Measurements from ENCODE around the gene INTS2. TPM values are rescaled to one million over a fixed set of nuclear protein-coding genes. Genes with fewer than 3 reads are reported as not detected.

Gene INTS2
- polyA plus RNA-seq, 1 of the 3 experiments (the other 2 are of a cell fraction): 6.7 TPM

- no peak for DNase-seq
- no peaks in the 10 kb centered on the region for H4K20me1 ChIP-seq (ENCODE audit: insufficient read depth)
- POLR2A ChIA-PET: no interaction called here
Measured at GRCh38 chr17:61849674-61850073, 78.1 kb downstream of the INTS2 start.

More at GRCh38 chr17:61849674-61850073, 78.1 kb downstream of the INTS2 start:
- Histone ChIP-seq H2AFZ (ENCODE audit: low read depth) (no peak overlapping the region), H3K4me2 (no peak overlapping the region), H3F3A (replicated peaks; ENCODE audit: insufficient read depth) (no peaks in the 10 kb centered on the region), H3K79me2 (ENCODE audit: insufficient read depth) (peaks cover 49% of the 10 kb centered on the region; the same call in 1 of the 2 replicates), H3K27me3 (ENCODE audit: insufficient read depth) (no peaks in the 10 kb centered on the region), H3K9ac (no peak overlapping the region), H3K4me1 (ENCODE audit: control insufficient read depth in 1 of 2, insufficient read depth in 2 of 2, low read depth in 1 of 2, low read length in 1 of 2) (no peaks in the 10 kb centered on the region), H3K27ac (ENCODE audit: low read depth in 2 of 2, low read length in 1 of 2) (no peak overlapping the region), H3K36me3 (replicated peaks in 1 of 2; ENCODE audit: control insufficient read depth in 1 of 2, insufficient read depth in 2 of 2, low read length in 1 of 2) (peaks cover 25 to 47% of the 10 kb centered on the region in 2 experiments), H3K9me2 (no peaks in the 10 kb centered on the region), H3K9me3 (no peaks in the 10 kb centered on the region), H3K4me3 (ENCODE audit: low read depth in 2 of 2, low read length in 1 of 2) (no peak overlapping the region)
- CTCF ChIA-PET: interaction anchor here (0.9 to 1.1 kb wide), 3 partner anchors 13 to 273 kb away, joined by 3 to 4 read pairs (median 4); no protein-coding TSS in a partner anchor
- TF ChIP-seq FOXJ3 (CRISPR knock-in tag; IDR thresholded peaks at IDR 0.05) (no peak), MEF2A (IDR thresholded peaks at IDR 0.05; ENCODE audit: borderline replicate concordance, low read depth) (no peak), RXRA (IDR thresholded peaks at IDR 0.05; ENCODE audit: borderline replicate concordance, low read depth) (no peak), RAD21 (IDR thresholded peaks at IDR 0.05; ENCODE audit: low read length) (no peak), TAF1 (IDR thresholded peaks at IDR 0.05; ENCODE audit: borderline replicate concordance, low read depth, low read length) (no peak), EZH2phosphoT487 (IDR thresholded peaks at IDR 0.05; ENCODE audit: borderline replicate concordance, low read depth) (no peak), TEAD4 (IDR thresholded peaks at IDR 0.05; ENCODE audit: borderline replicate concordance, insufficient read depth) (no peak), POLR2AphosphoS5 (IDR thresholded peaks at IDR 0.05; ENCODE audit: low read depth, low read length) (no peak), SIN3A (IDR thresholded peaks at IDR 0.05; ENCODE audit: borderline replicate concordance, low read depth, low read length) (no peak), MXI1 (IDR thresholded peaks at IDR 0.05; ENCODE audit: low read depth, low read length) (no peak), ELF1 (IDR thresholded peaks at IDR 0.05) (no peak), JUND (IDR thresholded peaks at IDR 0.05) (no peak), RCOR1 (IDR thresholded peaks at IDR 0.05; ENCODE audit: low read length) (no peak), FOXM1 (IDR thresholded peaks at IDR 0.05; ENCODE audit: low read depth) (no peak), YY1 (IDR thresholded peaks at IDR 0.05; ENCODE audit: low read depth) (no peak), GABPA (IDR thresholded peaks at IDR 0.05; ENCODE audit: low read depth) (no peak)
- TF ChIP-seq, protein P1, sequence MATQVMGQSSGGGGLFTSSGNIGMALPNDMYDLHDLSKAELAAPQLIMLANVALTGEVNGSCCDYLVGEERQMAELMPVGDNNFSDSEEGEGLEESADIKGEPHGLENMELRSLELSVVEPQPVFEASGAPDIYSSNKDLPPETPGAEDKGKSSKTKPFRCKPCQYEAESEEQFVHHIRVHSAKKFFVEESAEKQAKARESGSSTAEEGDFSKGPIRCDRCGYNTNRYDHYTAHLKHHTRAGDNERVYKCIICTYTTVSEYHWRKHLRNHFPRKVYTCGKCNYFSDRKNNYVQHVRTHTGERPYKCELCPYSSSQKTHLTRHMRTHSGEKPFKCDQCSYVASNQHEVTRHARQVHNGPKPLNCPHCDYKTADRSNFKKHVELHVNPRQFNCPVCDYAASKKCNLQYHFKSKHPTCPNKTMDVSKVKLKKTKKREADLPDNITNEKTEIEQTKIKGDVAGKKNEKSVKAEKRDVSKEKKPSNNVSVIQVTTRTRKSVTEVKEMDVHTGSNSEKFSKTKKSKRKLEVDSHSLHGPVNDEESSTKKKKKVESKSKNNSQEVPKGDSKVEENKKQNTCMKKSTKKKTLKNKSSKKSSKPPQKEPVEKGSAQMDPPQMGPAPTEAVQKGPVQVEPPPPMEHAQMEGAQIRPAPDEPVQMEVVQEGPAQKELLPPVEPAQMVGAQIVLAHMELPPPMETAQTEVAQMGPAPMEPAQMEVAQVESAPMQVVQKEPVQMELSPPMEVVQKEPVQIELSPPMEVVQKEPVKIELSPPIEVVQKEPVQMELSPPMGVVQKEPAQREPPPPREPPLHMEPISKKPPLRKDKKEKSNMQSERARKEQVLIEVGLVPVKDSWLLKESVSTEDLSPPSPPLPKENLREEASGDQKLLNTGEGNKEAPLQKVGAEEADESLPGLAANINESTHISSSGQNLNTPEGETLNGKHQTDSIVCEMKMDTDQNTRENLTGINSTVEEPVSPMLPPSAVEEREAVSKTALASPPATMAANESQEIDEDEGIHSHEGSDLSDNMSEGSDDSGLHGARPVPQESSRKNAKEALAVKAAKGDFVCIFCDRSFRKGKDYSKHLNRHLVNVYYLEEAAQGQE (IDR thresholded peaks at IDR 0.05; ENCODE audit: low read depth, low read length): no peak
- TF ChIP-seq, protein P2, sequence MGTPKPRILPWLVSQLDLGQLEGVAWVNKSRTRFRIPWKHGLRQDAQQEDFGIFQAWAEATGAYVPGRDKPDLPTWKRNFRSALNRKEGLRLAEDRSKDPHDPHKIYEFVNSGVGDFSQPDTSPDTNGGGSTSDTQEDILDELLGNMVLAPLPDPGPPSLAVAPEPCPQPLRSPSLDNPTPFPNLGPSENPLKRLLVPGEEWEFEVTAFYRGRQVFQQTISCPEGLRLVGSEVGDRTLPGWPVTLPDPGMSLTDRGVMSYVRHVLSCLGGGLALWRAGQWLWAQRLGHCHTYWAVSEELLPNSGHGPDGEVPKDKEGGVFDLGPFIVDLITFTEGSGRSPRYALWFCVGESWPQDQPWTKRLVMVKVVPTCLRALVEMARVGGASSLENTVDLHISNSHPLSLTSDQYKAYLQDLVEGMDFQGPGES (IDR thresholded peaks at IDR 0.05; ENCODE audit: low read depth, low read length): no peak
- TF ChIP-seq, protein P3, sequence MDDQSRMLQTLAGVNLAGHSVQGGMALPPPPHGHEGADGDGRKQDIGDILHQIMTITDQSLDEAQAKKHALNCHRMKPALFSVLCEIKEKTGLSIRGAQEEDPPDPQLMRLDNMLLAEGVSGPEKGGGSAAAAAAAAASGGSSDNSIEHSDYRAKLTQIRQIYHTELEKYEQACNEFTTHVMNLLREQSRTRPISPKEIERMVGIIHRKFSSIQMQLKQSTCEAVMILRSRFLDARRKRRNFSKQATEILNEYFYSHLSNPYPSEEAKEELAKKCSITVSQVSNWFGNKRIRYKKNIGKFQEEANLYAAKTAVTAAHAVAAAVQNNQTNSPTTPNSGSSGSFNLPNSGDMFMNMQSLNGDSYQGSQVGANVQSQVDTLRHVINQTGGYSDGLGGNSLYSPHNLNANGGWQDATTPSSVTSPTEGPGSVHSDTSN (IDR thresholded peaks at IDR 0.05): no peak
- TF ChIP-seq, protein P4, sequence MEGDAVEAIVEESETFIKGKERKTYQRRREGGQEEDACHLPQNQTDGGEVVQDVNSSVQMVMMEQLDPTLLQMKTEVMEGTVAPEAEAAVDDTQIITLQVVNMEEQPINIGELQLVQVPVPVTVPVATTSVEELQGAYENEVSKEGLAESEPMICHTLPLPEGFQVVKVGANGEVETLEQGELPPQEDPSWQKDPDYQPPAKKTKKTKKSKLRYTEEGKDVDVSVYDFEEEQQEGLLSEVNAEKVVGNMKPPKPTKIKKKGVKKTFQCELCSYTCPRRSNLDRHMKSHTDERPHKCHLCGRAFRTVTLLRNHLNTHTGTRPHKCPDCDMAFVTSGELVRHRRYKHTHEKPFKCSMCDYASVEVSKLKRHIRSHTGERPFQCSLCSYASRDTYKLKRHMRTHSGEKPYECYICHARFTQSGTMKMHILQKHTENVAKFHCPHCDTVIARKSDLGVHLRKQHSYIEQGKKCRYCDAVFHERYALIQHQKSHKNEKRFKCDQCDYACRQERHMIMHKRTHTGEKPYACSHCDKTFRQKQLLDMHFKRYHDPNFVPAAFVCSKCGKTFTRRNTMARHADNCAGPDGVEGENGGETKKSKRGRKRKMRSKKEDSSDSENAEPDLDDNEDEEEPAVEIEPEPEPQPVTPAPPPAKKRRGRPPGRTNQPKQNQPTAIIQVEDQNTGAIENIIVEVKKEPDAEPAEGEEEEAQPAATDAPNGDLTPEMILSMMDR (IDR thresholded peaks at IDR 0.05): no peak
